Endothelial cell of umbilical vein (primary cell): ENCODE data around the gene DLGAP4. TPM values are rescaled to one million over a fixed set of nuclear protein-coding genes. Genes with fewer than 3 reads are reported as not detected.

Source experiments
- BruUV-seq: library from RNA; stranded (reverse); fragments of 400-500 nt; replicated peaks from 2 replicates; lab custom pipeline; 2021; lab: Mats Ljungman, UMichigan
- CTCF ChIA-PET: fragments of 300-600, 350-600 bp; sonication (Branson Sonifier 250); formaldehyde crosslinking; loops from one replicate; lab custom pipeline; 2021; ENCODE audit warnings: antibody characterized with exemption, inconsistent platforms; lab: Charles Lee
- POLR2A ChIA-PET: fragments of 300-600, 350-600 bp; sonication (Branson Sonifier 250); formaldehyde crosslinking; loops from one replicate; lab custom pipeline; 2021; ENCODE audit warnings: antibody characterized with exemption, inconsistent platforms; lab: Charles Lee
- DNase-seq: peaks from one replicate; pipeline ENCODE4 v3.0.0-alpha.2; 2011; ENCODE audit warnings: low read depth, low spot score
- FAIRE-seq: peaks from 2 replicates; lab custom pipeline; 2011; peaks lifted over from hg19 to GRCh38; lab: Jason Lieb, UNC
- H2AFZ ChIP-seq: 2 replicates; pipeline ENCODE4 v1.6.0; 2012; ENCODE audit warnings: low read depth, low read length, control low read depth, inconsistent platforms
- H3K27ac ChIP-seq: 2 replicates; pipeline ENCODE4 v1.5.1; 2011; ENCODE audit warnings: low read depth, mild to moderate bottlenecking, control low read depth, low read length, moderate library complexity; ENCODE audit not compliant: insufficient read depth
- H3K27me3 ChIP-seq, 2 experiments: 2 replicates each; pipeline versions ENCODE4 v1.6.0 to v1.6.1; 2011; ENCODE audit warnings: low read length in 2 of 2, mixed read lengths in 1 of 2; ENCODE audit not compliant: control insufficient read depth in 2 of 2, insufficient read depth in 2 of 2
- H3K36me3 ChIP-seq, 2 experiments: 2 replicates in 1 of 2; 3 replicates in 1 of 2; pipeline ENCODE4 v1.5.1; 2011; ENCODE audit warnings: low read length in 2 of 2, mild to moderate bottlenecking in 1 of 2, moderate library complexity in 1 of 2; ENCODE audit not compliant: control insufficient read depth in 2 of 2, insufficient read depth in 2 of 2; ENCODE audit errors: extremely low read depth in 1 of 2
- H3K4me1 ChIP-seq: 3 replicates; pipeline ENCODE4 v1.5.1; 2011; ENCODE audit warnings: mild to moderate bottlenecking, low read length; ENCODE audit not compliant: control insufficient read depth, insufficient read depth; ENCODE audit errors: extremely low read depth
- H3K4me2 ChIP-seq: 2 replicates; pipeline ENCODE4 v1.6.1; 2011; ENCODE audit warnings: low read length, control low read depth, mixed read lengths; ENCODE audit not compliant: insufficient read depth
- H3K4me3 ChIP-seq, 3 experiments: fragments of 200-600 bp in 1 of 3; sonication (generic), shearing (Covaris generic) in 1 of 3; replicated peaks in 1 of 3; 2 replicates each; pipeline ENCODE4 v1.5.1; 2011 to 2016; ENCODE audit warnings: control low read depth in 3 of 3, low read length in 3 of 3, mild to moderate bottlenecking in 2 of 3, inconsistent platforms in 1 of 3, low read depth in 1 of 3, moderate library complexity in 1 of 3; ENCODE audit not compliant: insufficient read depth in 1 of 3
- H3K79me2 ChIP-seq: 2 replicates; pipeline ENCODE4 v1.6.0; 2012; ENCODE audit warnings: low read length, inconsistent platforms; ENCODE audit not compliant: control insufficient read depth, insufficient read depth
- H3K9ac ChIP-seq: replicated peaks from 2 replicates; pipeline ENCODE3; 2011; ENCODE audit warnings: low read length, control low read depth; ENCODE audit not compliant: insufficient read depth; ENCODE audit errors: extremely low read depth
- H3K9me1 ChIP-seq: replicated peaks from 3 replicates; pipeline ENCODE4 v1.6.0; 2011; ENCODE audit warnings: mild to moderate bottlenecking, low read length; ENCODE audit not compliant: control insufficient read depth, insufficient read depth; ENCODE audit errors: extremely low read depth
- H3K9me3 ChIP-seq: replicated peaks from 2 replicates; pipeline ENCODE4 v1.5.1; 2012; ENCODE audit warnings: low read length, inconsistent platforms; ENCODE audit not compliant: control insufficient read depth, insufficient read depth
- H4K20me1 ChIP-seq: replicated peaks from 2 replicates; pipeline ENCODE3; 2011; ENCODE audit warnings: mild to moderate bottlenecking, low read length; ENCODE audit not compliant: control insufficient read depth, insufficient read depth; ENCODE audit errors: extremely low read depth
- CTCF ChIP-seq, 2 donors: IDR thresholded peaks; 1 replicate in 1 of 2; 2 replicates in 1 of 2; pipeline ENCODE4 v1.5.1; 2011; ENCODE audit warnings: low read length in 2 of 2, mild to moderate bottlenecking in 2 of 2, moderate library complexity in 2 of 2, control low read depth in 1 of 2, inconsistent platforms in 1 of 2, low read depth in 1 of 2; ENCODE audit not compliant: insufficient read depth in 1 of 2; ENCODE audit errors: extremely low read depth in 1 of 2
- EZH2 ChIP-seq: IDR thresholded peaks from 2 replicates; pipeline ENCODE4 v1.6.1; 2012; ENCODE audit warnings: borderline replicate concordance, low read depth, mild to moderate bottlenecking, moderate library complexity, low read length, inconsistent platforms; ENCODE audit not compliant: severe bottlenecking
- FOS ChIP-seq: IDR thresholded peaks from 2 replicates; pipeline ENCODE4 v1.6.1; 2011; ENCODE audit warnings: mild to moderate bottlenecking, low read length, moderate library complexity, borderline replicate concordance; ENCODE audit not compliant: insufficient read depth
- GATA2 ChIP-seq: IDR thresholded peaks from 2 replicates; pipeline ENCODE4 v1.7.0; 2011; ENCODE audit warnings: low read depth, mild to moderate bottlenecking, moderate library complexity, mixed read lengths, low read length; ENCODE audit not compliant: insufficient read length, insufficient read depth
- JUN ChIP-seq: IDR thresholded peaks from 2 replicates; pipeline ENCODE4 v1.6.1; 2011; ENCODE audit warnings: borderline replicate concordance, low read depth; ENCODE audit not compliant: insufficient read length, insufficient read depth
- MYC ChIP-seq: IDR thresholded peaks from one replicate; pipeline ENCODE4 v1.6.1; 2011; ENCODE audit warnings: mild to moderate bottlenecking, low read depth, low read length
- POLR2A ChIP-seq: IDR thresholded peaks from 2 replicates; pipeline ENCODE4 v1.6.1; 2012; ENCODE audit warnings: low read depth, mild to moderate bottlenecking, control low read depth, low read length
- POLR2AphosphoS5 ChIP-seq: IDR thresholded peaks from 2 replicates; pipeline ENCODE4 v1.6.1; 2012; ENCODE audit warnings: low read depth, mild to moderate bottlenecking, control low read depth, low read length, moderate library complexity; ENCODE audit not compliant: insufficient read depth
- dilution Hi-C: fragments of 300-500 bp; cut with MboI; formaldehyde crosslinking; loops from one replicate; pipeline ENCODE4 v1.15.0; 2019; ENCODE audit warnings: low sequenced_read_pairs; ENCODE audit not compliant: extremely low pct_ligation_motif_present
- intact Hi-C: fragments of 100-400 bp; cut with micrococcal nuclease; formaldehyde crosslinking; loops from one replicate; pipeline ENCODE4 v1.10.0; 2022
- polyA plus RNA-seq, 4 experiments: library from polyadenylated mRNA; depleted of rRNA in 3 of 4; stranded (reverse) in 3 of 4; unstranded in 1 of 4; fragments of >200 nt; gene quantifications; 2 replicates each; pipeline versions ENCODE4 v1.2.1 to v1.2.3, GENCODE V29; 2011 to 2012; ENCODE audit warnings: missing spikeins in 1 of 4
- total RNA-seq: library from RNA; stranded (reverse); gene quantifications from 2 replicates; pipeline ENCODE4 v1.2.3, GENCODE V29; 2021
- TF ChIP-seq, protein P1 (sequence below): IDR thresholded peaks from 2 replicates; pipeline ENCODE4 v1.6.1; 2011; ENCODE audit not compliant: insufficient read depth, insufficient read length

Gene DLGAP4
- total and polyA plus RNA-seq, 2 donors (not counting 3 experiments of a cell fraction or from before 2014, with no cell fraction given): 57.5 to 125 TPM

- Histone ChIP-seq H3K4me3 (no peak overlapping the region), H4K20me1 (peaks cover 3% of the 10 kb centered on the region), H3K27ac (no peak overlapping the region), H3K9ac (no peak overlapping the region), H3K9me3 (no peaks in the 10 kb centered on the region), H3K4me2 (no peak overlapping the region), H3K4me1 (peaks cover 19% of the 10 kb centered on the region), H3K36me3 (peaks cover 0 to 8% of the 10 kb centered on the region in 2 experiments), H3K27me3 (no peaks in the 10 kb centered on the region), H3K79me2 (peaks cover 86% of the 10 kb centered on the region), H3K9me1 (no peaks in the 10 kb centered on the region), H2AFZ (no peak overlapping the region)
- CTCF ChIA-PET: interaction anchor here (0.6 to 1.6 kb wide), 3 partner anchors 11 to 51 kb away, joined by 4 to 5 read pairs (median 5); no protein-coding TSS in a partner anchor
- TF ChIP-seq GATA2: no peak
- peak; percentile 33 for FAIRE-seq
- POLR2A ChIA-PET: interaction anchor here (1.0 kb wide), 1 partner anchor 10 kb away, joined by 3 read pairs; no protein-coding TSS in a partner anchor
- dilution Hi-C loops (no loop called here), intact Hi-C loops (no loop called here)
- no peak for DNase-seq
- BruUV-seq: no TSS peak
Observed at GRCh38 chr20:36490191-36490590, 184.1 kb downstream of the DLGAP4 start.

- POLR2A ChIA-PET: interaction anchor here (0.6 to 1.0 kb wide), 2 partner anchors 9 to 539 kb away, joined by 3 to 4 read pairs; no protein-coding TSS in a partner anchor
- H3K9ac ChIP-seq: no peak overlapping the region
Observed at GRCh38 chr20:36491901-36492617, 185.9 kb downstream of the DLGAP4 start.

More at GRCh38 chr20:36491901-36492617, 185.9 kb downstream of the DLGAP4 start:
- no peak overlapping the region for H3K4me2 ChIP-seq
- intact Hi-C loops: loop anchor here (2.0 kb wide), 1 partner anchor 25 kb away; no protein-coding TSS in a partner anchor
- peaks cover 73% of the 10 kb centered on the region for H3K79me2 ChIP-seq
- no peak overlapping the region for H3K4me3 ChIP-seq
- dilution Hi-C loops: no loop called here
- no peak for TF ChIP-seq CTCF (IDR thresholded peaks at IDR 0.05; ENCODE audit: extremely low read depth in 1 of 2, insufficient read depth in 1 of 2, low read depth in 1 of 2, low read length in 2 of 2)
- no peak for TF ChIP-seq FOS
- no peak for TF ChIP-seq POLR2AphosphoS5
- TF ChIP-seq, protein P1, sequence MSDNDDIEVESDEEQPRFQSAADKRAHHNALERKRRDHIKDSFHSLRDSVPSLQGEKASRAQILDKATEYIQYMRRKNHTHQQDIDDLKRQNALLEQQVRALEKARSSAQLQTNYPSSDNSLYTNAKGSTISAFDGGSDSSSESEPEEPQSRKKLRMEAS: no peak
- no peak for TF ChIP-seq POLR2A
- TF ChIP-seq MYC: no peak
- no peak for TF ChIP-seq JUN
- TF ChIP-seq GATA2: no peak
- no peak for TF ChIP-seq EZH2
- peaks cover under 1 to 17% of the 10 kb centered on the region in 2 experiments for H3K36me3 ChIP-seq
- CTCF ChIA-PET: interaction anchor here (0.8 to 3.3 kb wide), 11 partner anchors 8 to 263 kb away, joined by 3 to 19 read pairs (median 6); no protein-coding TSS in a partner anchor
- no peaks in the 10 kb centered on the region for H3K9me1 ChIP-seq
- peaks cover 3% of the 10 kb centered on the region for H4K20me1 ChIP-seq
- no peaks in the 10 kb centered on the region for H3K9me3 ChIP-seq
- peaks cover 19% of the 10 kb centered on the region for H3K4me1 ChIP-seq
- FAIRE-seq (peak; percentile 79), DNase-seq (peak; percentile 39)
- H3K27me3 ChIP-seq: no peaks in the 10 kb centered on the region
- no TSS peak for BruUV-seq
- no peak overlapping the region for H2AFZ ChIP-seq
- H3K27ac ChIP-seq: peak overlapping the region; percentile 28
